Gastrocnemius medialis (tissue), 4 donors: ENCODE data around the gene BPGM. TPM values are rescaled to one million over a fixed set of nuclear protein-coding genes. Genes with fewer than 3 reads are reported as not detected.

Experiments used
- total RNA-seq, 4 donors: library from RNA; depleted of rRNA; stranded (reverse); fragments of >200 nt; gene quantifications; one replicate each; pipeline versions ENCODE4 v1.1.0 to v1.2.3, GENCODE V29; 2016

BPGM gene
- total RNA-seq, 4 donors from 2014 or later = 11.3 to 24.5 (median 13.6) TPM

Other genes starting within 250 kb of the BPGM start
- gene AKR1B1, start 187.8 kb upstream of the BPGM start, total RNA-seq = 100 to 1,000 TPM in 1 of 4 donors, 10 to 100 TPM in 3; 87.3 to 119 (median 95.6) TPM
- 1 to 10 TPM; 3.7 to 9.6 (median 6.2) TPM for gene AKR1B10, start 119.3 kb upstream of the BPGM start, total RNA-seq
- 10 to 100 TPM in 2 of 4 donors, 1 to 10 TPM in 2; 1.9 to 77.5 (median 10.3) TPM for gene AKR1B15, start 97.7 kb upstream of the BPGM start, total RNA-seq
- 10 to 100 TPM; 25.9 to 43.2 (median 32.3) TPM for gene CALD1, start 132.8 kb downstream of the BPGM start, total RNA-seq